Heart left ventricle (tissue), 16 donors: ENCODE measurements around the gene WARS2. TPM values are rescaled to one million over a fixed set of nuclear protein-coding genes. Genes with fewer than 3 reads are reported as not detected.

ENCODE experiments used
- ATAC-seq, 4 donors: fragments of 200-7000 bp; cut with Tn5 transposase; one replicate each; pipeline ENCODE4 v1.9.1; 2020 to 2022; ENCODE audit warnings: moderate library complexity in 4 of 4, mild to moderate bottlenecking in 3 of 4, moderate number of reproducible peaks in 1 of 4
- DNase-seq, 5 donors: peaks; one replicate each; pipeline ENCODE4 v3.0.0-alpha.2; 2020
- H3K27ac ChIP-seq, 12 donors: fragments of 200-600 bp; sonication (generic) in 4 of 12; one replicate each; pipeline versions ENCODE4 v1.5.0 to v1.8.0; 2016 to 2022; ENCODE audit warnings: mild to moderate bottlenecking in 2 of 12
- H3K27me3 ChIP-seq, 9 donors: fragments of 200-600 bp; sonication (generic) in 2 of 9; one replicate each; pipeline versions ENCODE4 v1.5.1 to v1.8.0; 2016 to 2022; ENCODE audit warnings: mild to moderate bottlenecking in 3 of 9
- H3K36me3 ChIP-seq, 9 donors: fragments of 200-600 bp; sonication (generic) in 2 of 9; one replicate each; pipeline versions ENCODE4 v1.5.0 to v1.8.0; 2018 to 2022; ENCODE audit warnings: mild to moderate bottlenecking in 2 of 9
- H3K4me1 ChIP-seq, 12 donors: fragments of 200-600 bp; sonication (generic) in 4 of 12; one replicate each; pipeline versions ENCODE4 v1.5.0 to v1.8.0; 2016 to 2022; ENCODE audit warnings: mild to moderate bottlenecking in 3 of 12
- H3K4me3 ChIP-seq, 12 donors: fragments of 200-600 bp; sonication (generic) in 4 of 12; one replicate each; pipeline versions ENCODE4 v1.5.0 to v1.8.0; 2017 to 2022; ENCODE audit warnings: mild to moderate bottlenecking in 9 of 12, moderate library complexity in 4 of 12
- H3K9me3 ChIP-seq, 12 donors: fragments of 200-600 bp; sonication (generic) in 4 of 12; one replicate each; pipeline versions ENCODE4 v1.5.0 to v1.8.0; 2016 to 2022; ENCODE audit warnings: mild to moderate bottlenecking in 1 of 12
- POLR2A ChIP-seq, 2 donors: fragments of 450-650 bp; IDR thresholded peaks; one replicate each; pipeline ENCODE4 v1.6.1; 2017; ENCODE audit warnings: antibody characterized with exemption in 2 of 2, mild to moderate bottlenecking in 2 of 2, moderate library complexity in 2 of 2
- WGBS, 4 donors: extraction: QIAGEN DNeasy Blood & Tissue Kit in 2 of 4; methylation state at CpG; one replicate each; pipeline versions ENCODE4 v1.1.5 to v1.1.7; 2013 to 2018; 5-methylcytosine and 5-hydroxymethylcytosine counted together
- intact Hi-C, 10 donors: fragments of 100-400 bp; cut with DNase I; formaldehyde crosslinking; loops; one replicate each; pipeline versions ENCODE4 v1.11.1 to v1.14.2; 2022
- polyA plus RNA-seq, 2 donors: library from polyadenylated mRNA; stranded (reverse); fragments of 200-250 nt; gene quantifications; one replicate each; pipeline ENCODE4 v1.2.3, GENCODE V29; 2013
- total RNA-seq, 9 donors: library from RNA; depleted of rRNA in 2 of 9; stranded (reverse); fragments of >200 nt in 2 of 9; fragmentation: NEBNext Ultra II Directional in 3 of 9; extraction: Animal tissue kit (Norgen Biotek cat#: 25700) in 3 of 9; gene quantifications; one replicate each; pipeline versions ENCODE4 v1.1.0 to v1.2.4, GENCODE V29; 2016 to 2023
- TF ChIP-seq, protein P1 (sequence below), 12 donors: fragments of 200-600 bp; sonication (generic) in 4 of 12; IDR thresholded peaks; one replicate each; pipeline versions ENCODE4 v1.5.0 to v1.8.0; 2018 to 2022; ENCODE audit warnings: antibody characterized with exemption in 12 of 12, mild to moderate bottlenecking in 5 of 12
- donor health status: ischemic (EF 13 %, LVEDD 7.1; RV severe dilation, severe dysfunction).
- donor health status: healthy with polysubstance abuse.
- donor health status: DM: no; HTN: yes; CAD: no.
- donor health status: DM: no; HTN: no; CAD: no.
- donor health status: ischemic (EF 25% LVEDD 6.9; RV normal size, moderate dysfunction).
- donor health status: ischemic (EF 25% LVEDD 5.7; RV mildly dilated, moderate dysfunction).
- donor health status: healthy.
- donor health status: DM: yes; HTN: yes; CAD: no.
- donor health status: ischemic (EF 35%, LVEDD 5.7; RV mildly dilated, moderate dysfunction).
- donor health status: nonischemic (EF 11% LVEDD 7.7; RV severe dilation, severe dysfunction).
- donor health status: DM: yes; HTN: yes; CAD: no.
- donor health status: PGD.
- donor health status: ischemic (EF 29% LVEDD 5.4; RV normal size, mild dysfunction).
- donor health status: nonischemic (EF 23%, LVEDD 6.1; RV moderate dilation, normal function).

Gene WARS2
- total and polyA plus RNA-seq, 11 donors, result 3.9 to 15.5 (median 11.9) TPM

DNA sequence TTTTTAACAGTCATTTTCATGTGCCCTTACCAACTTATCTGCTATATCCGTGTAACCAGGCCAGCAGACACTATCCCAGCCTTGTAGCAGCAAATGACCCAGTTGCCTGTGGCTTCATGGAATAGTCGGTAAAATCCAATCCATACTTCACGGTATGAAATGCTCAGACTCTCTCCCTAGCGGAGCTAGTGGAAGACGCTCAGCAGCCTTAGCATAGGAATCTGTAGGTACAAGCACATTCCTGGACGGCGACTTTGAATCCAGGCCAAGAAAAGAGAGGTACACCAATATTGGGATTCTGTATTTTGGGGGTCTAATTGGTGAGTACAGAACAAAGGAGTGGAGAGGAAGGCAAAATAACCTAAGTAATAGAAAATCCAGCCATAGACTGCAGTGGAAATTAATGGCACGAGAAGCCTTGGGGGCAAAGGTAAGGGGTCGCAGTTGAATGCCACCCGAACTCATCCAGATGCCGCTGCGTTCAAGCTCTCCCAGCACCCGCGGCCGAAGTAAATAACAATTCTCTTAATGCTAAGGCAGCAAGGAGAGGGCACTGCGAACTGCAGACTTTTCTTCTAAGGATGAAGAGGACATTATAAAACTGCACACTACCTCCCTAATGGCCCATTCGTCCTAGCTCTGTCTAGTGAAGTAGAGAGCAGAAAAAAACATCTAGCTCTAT lies 134.6 kb downstream of the WARS2 start:
- peaks cover 48 to 90% (median 80%) of the 10 kb centered on the region in 9 donors for H3K27me3 ChIP-seq
- no peak for ATAC-seq
- H3K4me1 ChIP-seq, result peaks cover 0 to 44% (median 19%) of the 10 kb centered on the region in 12 donors
- WGBS, 4 donors, result 10 to 21% (median 12%) methylated on average over 17 of the region's 17 CpGs
- no peak overlapping the region for H3K27ac ChIP-seq
- no peak for DNase-seq
- H3K36me3 ChIP-seq, result no peaks in the 10 kb centered on the region
- no peaks in the 10 kb centered on the region for H3K9me3 ChIP-seq
- TF ChIP-seq POLR2A (IDR thresholded peaks at IDR 0.05), result no peak
- TF ChIP-seq, protein P1, sequence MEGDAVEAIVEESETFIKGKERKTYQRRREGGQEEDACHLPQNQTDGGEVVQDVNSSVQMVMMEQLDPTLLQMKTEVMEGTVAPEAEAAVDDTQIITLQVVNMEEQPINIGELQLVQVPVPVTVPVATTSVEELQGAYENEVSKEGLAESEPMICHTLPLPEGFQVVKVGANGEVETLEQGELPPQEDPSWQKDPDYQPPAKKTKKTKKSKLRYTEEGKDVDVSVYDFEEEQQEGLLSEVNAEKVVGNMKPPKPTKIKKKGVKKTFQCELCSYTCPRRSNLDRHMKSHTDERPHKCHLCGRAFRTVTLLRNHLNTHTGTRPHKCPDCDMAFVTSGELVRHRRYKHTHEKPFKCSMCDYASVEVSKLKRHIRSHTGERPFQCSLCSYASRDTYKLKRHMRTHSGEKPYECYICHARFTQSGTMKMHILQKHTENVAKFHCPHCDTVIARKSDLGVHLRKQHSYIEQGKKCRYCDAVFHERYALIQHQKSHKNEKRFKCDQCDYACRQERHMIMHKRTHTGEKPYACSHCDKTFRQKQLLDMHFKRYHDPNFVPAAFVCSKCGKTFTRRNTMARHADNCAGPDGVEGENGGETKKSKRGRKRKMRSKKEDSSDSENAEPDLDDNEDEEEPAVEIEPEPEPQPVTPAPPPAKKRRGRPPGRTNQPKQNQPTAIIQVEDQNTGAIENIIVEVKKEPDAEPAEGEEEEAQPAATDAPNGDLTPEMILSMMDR (IDR thresholded peaks at IDR 0.05), result no peak
- no peak overlapping the region for H3K4me3 ChIP-seq
- intact Hi-C loops, result loop anchor here in 9 of 10 donors (5.0 to 10.0 kb wide), 5 partner anchors 701 to 854 kb away; no protein-coding TSS in a partner anchor

DNA sequence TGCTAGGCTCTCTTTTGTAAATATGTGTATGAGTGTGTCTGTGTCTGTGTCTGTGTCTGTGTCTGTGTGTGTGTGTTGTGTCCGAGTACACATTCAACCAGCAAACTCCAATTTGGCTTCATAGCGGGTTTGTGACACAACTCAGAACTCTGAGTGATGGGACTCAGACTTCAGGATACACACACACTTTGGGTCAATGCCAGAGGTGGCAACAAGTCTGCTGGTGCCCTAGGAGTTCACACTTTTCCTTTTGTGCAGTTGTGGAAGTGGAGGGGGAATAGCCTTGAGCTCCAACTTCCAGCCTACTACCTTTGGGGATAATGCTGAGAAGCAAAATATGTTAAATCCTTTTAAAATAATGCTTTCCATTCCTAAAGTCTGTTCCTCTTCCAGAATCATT lies 135.7 kb downstream of the WARS2 start:
- H3K9me3 ChIP-seq, result no peaks in the 10 kb centered on the region
- intact Hi-C loops, result loop anchor here in 9 of 10 donors (5.0 to 10.0 kb wide), 5 partner anchors 700 to 852 kb away; no protein-coding TSS in a partner anchor
- H3K27me3 ChIP-seq, result peaks cover 48 to 98% (median 89%) of the 10 kb centered on the region in 9 donors
- ATAC-seq, result no peak
- no peak overlapping the region for H3K27ac ChIP-seq
- TF ChIP-seq, protein P1 (IDR thresholded peaks at IDR 0.05), result no peak
- TF ChIP-seq POLR2A (IDR thresholded peaks at IDR 0.05), result no peak
- no peaks in the 10 kb centered on the region for H3K36me3 ChIP-seq
- WGBS, 4 donors, result 48 to 67% (median 50%) methylated on average over 2 of the region's 2 CpGs
- H3K4me3 ChIP-seq, result no peak overlapping the region
- DNase-seq, result no peak
- peaks cover 0 to 54% (median 23%) of the 10 kb centered on the region in 12 donors for H3K4me1 ChIP-seq

DNA sequence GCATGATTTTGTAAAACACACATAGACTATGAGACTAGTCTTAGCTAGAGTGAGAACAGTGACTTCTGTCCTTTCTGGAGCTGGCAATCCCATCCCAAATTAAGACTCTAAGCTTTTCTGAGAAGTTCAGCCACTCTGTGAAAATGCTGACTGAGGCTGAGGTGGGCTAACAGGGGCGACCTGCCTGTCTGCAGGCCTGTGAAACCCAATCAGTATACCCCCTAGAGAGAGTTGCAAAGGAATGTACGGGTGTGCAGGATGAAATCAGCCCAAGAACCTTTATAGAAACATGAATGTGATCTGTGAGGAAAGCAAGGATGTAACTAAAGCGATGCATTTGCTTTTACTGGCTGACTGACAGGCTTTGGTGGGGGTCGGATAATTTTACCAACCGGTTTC lies 136.3 kb downstream of the WARS2 start:
- TF ChIP-seq POLR2A (IDR thresholded peaks at IDR 0.05), result no peak
- TF ChIP-seq, protein P1 (IDR thresholded peaks at IDR 0.05), result no peak
- Histone ChIP-seq H3K27me3 (peaks cover 48 to 99% (median 93%) of the 10 kb centered on the region in 9 donors), H3K36me3 (no peaks in the 10 kb centered on the region), H3K4me1 (peaks cover 0 to 52% (median 23%) of the 10 kb centered on the region in 12 donors), H3K4me3 (no peak overlapping the region), H3K9me3 (no peaks in the 10 kb centered on the region), H3K27ac (no peak overlapping the region)
- ATAC-seq (no peak), DNase-seq (no peak)
- intact Hi-C loops, result loop anchor here in 5 of 10 donors (10.0 kb wide), 3 partner anchors 699 to 849 kb away; no protein-coding TSS in a partner anchor
- 29 to 36% (median 33%) methylated on average over 5 of the region's 5 CpGs for WGBS, 4 donors

DNA sequence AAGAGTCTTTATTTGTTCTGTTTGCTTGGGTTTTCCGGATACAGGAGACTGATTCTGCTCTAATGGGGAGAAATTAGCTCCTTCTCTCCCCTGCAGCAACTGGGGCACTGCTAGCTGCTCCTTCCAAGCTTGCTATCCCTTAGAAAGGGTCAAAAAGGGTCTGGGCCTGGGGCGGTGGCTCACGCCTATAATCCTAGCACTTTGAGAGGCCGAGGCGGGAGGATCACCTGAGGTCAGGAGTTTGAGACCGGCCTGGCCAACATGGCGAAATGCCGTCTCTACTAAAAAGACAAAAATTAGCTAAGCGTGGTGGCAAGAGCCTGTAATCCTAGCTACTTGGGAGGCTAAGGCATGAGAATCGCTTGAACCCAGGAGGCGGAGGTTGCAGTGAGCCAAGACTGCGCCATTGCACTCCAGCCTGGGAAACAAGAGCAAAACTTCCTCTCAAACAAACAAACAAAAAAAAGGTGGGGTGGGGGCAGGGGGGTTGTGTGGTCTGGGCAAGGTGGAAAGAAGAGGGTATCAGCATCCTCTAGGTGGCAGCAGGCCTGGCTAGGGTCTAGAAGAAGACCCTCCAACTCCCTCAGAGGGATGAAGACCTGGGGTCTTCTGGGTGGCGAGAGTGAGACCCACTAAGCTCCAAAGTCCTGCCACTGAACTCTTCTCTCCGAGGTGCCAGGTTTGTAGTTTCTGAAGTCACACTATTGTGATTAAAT lies 136.9 kb downstream of the WARS2 start:
- TF ChIP-seq, protein P1 (IDR thresholded peaks at IDR 0.05), result no peak
- no peak for TF ChIP-seq POLR2A (IDR thresholded peaks at IDR 0.05)
- Histone ChIP-seq H3K4me3 (no peak overlapping the region), H3K27me3 (peaks cover 51 to 99% (median 93%) of the 10 kb centered on the region in 9 donors), H3K36me3 (no peaks in the 10 kb centered on the region), H3K4me1 (peaks cover 0 to 46% (median 23%) of the 10 kb centered on the region in 12 donors), H3K27ac (no peak overlapping the region), H3K9me3 (no peaks in the 10 kb centered on the region)
- intact Hi-C loops, result loop anchor here in 5 of 10 donors (10.0 kb wide), 3 partner anchors 699 to 849 kb away; no protein-coding TSS in a partner anchor
- ATAC-seq (no peak), DNase-seq (no peak)
- WGBS, 4 donors, result 45 to 63% (median 51%) methylated on average over 14 of the region's 14 CpGs
